GM18511 (cell line): ENCODE measurements around the gene MDH1B.

Experiments used
- ATAC-seq: cut with Tn5 transposase; IDR thresholded peaks from one replicate; pipeline ENCODE4 v1.9.1; 2021; ENCODE audit warnings: mild to moderate bottlenecking, moderate library complexity; ENCODE audit not compliant: unreplicated experiment

MDH1B gene

DNA sequence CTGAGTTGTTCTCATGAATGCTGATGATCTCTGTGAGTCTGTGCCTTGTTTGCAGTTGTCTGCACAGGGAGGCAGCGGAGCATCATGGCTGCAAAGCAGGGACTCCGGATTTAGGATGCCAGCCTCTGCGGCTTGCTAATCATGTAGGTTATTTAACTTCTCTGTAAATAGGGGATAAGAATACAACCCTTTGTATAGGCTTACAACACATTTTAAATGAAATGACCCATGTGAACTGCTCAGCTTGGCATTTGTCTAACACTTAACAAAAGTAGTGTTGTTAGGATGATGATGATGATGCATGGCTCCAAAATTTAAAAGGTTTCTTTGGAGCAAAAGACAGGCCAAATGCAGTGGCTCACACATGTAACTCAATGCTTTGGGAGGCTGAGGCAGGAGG is 66.3 kb downstream of the MDH1B start:
- ATAC-seq = no peak

- no peak for ATAC-seq
Observed at GRCh38 chr2:206696910-206697309, 68.2 kb downstream of the MDH1B start.

DNA sequence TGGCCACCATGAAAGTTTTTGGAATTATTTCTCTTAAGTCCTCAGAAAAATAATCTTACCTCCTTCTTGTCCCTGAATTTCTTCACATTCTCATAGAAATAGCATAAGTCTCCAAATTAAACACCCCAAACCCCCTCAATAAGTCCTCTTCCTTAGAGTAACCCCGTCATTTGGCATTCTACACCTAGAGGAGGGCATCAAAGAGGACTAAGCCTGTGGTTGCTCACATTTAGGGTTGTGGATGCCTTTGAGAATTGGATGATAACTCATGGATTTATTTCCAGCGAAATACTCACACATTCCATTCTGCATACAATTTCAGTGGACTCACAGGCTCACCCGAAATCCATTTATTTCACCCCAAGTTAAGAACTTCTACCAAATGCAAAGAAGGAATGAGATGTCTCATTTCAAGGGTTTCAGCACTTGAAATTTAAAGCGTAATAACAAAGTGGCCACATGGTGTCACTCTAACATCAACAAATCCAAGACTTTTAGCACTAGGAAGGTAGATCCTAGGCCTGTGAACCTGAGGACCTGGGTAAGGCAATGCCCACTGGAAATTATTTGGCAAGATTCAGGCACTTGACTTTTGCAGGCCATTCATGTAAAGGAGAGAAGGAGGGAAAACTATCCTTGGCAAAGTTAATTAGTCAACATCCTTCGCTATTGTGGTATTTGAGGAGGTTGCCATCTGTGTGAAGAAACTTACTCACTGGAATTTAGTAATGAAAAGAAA is 71.6 kb downstream of the MDH1B start:
- ATAC-seq = peak; percentile 79

DNA sequence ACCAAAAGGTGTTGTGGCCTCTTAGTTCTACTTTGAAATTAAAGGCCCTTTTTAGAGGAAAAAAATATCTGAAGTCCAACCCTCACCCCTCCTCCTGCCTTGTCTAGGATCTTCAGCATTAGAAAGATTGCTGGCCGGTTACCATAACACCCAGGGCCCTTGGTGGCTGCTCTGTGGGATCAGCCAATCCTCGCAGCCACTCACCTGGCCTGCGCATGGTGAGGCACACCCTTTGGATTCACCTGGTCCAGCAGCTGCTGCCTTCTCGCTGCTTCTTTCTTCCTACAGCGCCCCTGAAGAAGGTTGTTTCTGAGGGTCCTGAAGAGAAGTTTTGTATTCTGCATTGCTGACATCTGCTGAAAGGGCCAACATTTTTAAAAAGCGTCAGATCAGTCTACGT is 72.2 kb downstream of the MDH1B start:
- ATAC-seq = no peak

GRCh38 chr2:206688990-206689389 is 76.1 kb downstream of the MDH1B start:
- no peak for ATAC-seq

DNA sequence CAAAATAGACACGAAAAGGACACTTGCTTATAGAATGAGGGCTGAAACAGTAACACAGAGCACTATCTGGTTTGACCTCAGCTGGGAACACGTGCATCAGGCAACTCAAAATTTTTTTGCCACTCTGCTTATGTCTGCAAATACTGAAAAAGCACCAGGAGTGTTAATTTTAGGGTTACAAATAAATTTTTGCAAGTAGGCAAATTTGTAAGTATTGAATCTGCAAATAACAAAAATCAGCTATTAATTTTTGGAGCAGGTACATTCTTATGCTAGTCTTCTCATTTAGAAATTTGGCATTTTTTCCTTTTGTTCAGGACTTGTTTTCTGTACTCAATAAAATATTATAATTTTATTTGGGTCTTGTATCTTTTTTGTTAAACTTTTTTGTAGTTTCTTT is 76.7 kb downstream of the MDH1B start:
- no peak for ATAC-seq
